ENCODE results near the gene PPM1F. TPM values are rescaled to one million over a fixed set of nuclear protein-coding genes. Genes with fewer than 3 reads are reported as not detected.

PPM1F gene
- total and polyA plus RNA-seq, 5 donors = 17.5 to 25.5 (median 20.7) TPM

DNA sequence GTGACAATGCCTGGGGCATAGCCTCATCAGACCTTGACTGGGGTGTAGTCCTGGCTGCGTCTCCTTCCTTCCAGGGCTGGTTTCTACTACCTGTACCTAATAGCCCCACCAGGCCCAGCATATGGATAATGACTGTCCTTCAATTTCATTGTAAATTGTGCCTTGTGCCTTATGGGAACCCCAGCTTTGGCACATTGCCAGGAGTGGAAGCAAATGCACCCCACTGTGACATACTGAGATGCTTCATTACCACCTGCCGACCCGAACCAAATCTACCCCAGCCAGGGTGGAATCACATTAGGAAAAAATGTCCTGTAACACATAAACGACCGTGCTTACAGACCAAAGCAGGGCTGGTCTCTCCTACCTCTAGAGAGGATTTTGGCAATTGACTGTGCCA, 22.6 kb upstream of the PPM1F start:
- intact Hi-C loops (cut with DNase I) = no loop called here

DNA sequence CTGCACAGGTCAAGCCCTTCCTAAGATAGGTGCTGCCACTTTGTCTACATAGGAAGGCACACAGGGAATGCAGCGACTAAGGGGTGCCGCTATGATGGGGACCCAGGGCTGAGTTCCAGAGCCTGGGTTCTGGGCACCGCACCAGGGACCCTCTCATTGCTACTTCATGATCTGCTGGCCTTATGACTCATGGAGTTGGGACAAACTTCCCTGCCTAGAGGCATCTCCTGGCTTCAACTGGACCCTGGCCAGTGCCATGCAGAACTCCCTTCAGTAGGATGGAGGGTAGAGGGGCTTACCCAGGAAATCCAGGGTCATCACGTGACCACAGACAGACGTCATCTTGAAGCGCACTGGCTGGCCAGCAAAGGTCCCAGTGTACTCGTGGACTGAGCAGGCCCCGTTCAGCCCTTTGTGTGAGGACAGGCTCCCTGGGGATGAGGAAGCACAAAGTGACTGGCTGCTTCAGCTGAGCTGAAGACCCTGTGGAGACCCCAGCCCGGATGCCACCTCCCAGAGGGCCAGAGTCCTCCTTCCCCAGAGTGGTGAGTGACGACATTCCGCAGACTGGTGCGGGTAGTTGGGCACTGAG, 21.5 kb upstream of the PPM1F start:
- WGBS = 89% methylated on average over 12 of the region's 12 CpGs
- Histone ChIP-seq H3K9me3 (ENCODE audit: control insufficient read depth, low read length) (no peaks in the 10 kb centered on the region), H3K4me3 (ENCODE audit: low read length) (no peak overlapping the region), H3K4me1 (ENCODE audit: control insufficient read depth, insufficient read depth, low read length) (no peaks in the 10 kb centered on the region), H3K27ac (ENCODE audit: low read length) (no peak overlapping the region), H3K27me3 (ENCODE audit: control insufficient read depth, insufficient read depth) (no peaks in the 10 kb centered on the region)
- DNase-seq (peak in 1 of 3 donors; percentile 33), ATAC-seq (no peak)
- intact Hi-C loops (cut with DNase I) = no loop called here

More for the DNA sequence above, 22.6 kb upstream of the PPM1F start:
- no peak overlapping the region for H3K4me3 ChIP-seq (ENCODE audit: low read length)
- DNase-seq (peak in 1 of 3 donors; percentile 47), ATAC-seq (no peak)
- no peaks in the 10 kb centered on the region for H3K4me1 ChIP-seq (ENCODE audit: control insufficient read depth, insufficient read depth, low read length)
- H3K9me3 ChIP-seq (ENCODE audit: control insufficient read depth, low read length) = no peaks in the 10 kb centered on the region
- WGBS = 94% methylated on average over 5 of the region's 5 CpGs
- H3K27ac ChIP-seq (ENCODE audit: low read length) = no peak overlapping the region
- H3K27me3 ChIP-seq (ENCODE audit: control insufficient read depth, insufficient read depth) = no peaks in the 10 kb centered on the region

DNA sequence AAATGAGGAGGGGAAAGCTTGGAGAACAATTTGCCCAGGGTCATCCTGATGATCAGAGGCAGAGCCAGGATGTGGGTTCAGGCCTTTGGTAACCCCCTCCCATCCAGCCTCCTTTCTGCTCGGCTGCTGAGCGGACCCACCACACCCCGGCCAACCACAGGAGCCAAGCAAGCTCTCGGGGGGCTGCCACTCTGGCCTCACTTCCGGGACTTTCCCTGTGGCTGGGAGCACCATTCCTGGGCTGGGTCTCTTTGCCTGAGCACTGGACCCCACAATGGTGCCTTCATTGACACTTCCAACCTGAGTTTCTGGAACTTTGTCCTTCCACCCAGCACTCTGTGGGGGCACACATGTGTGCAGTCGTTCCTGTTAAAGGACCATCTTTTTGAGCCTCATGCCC, 20.2 kb upstream of the PPM1F start:
- 83% methylated on average over 6 of the region's 6 CpGs for WGBS
- intact Hi-C loops (cut with DNase I) = no loop called here
- Histone ChIP-seq H3K9me3 (ENCODE audit: control insufficient read depth, low read length) (no peaks in the 10 kb centered on the region), H3K27ac (ENCODE audit: low read length) (no peak overlapping the region), H3K4me3 (ENCODE audit: low read length) (no peak overlapping the region), H3K4me1 (ENCODE audit: control insufficient read depth, insufficient read depth, low read length) (no peaks in the 10 kb centered on the region), H3K27me3 (ENCODE audit: control insufficient read depth, insufficient read depth) (no peaks in the 10 kb centered on the region)
- peak in 1 of 3 donors; percentile 26 for DNase-seq
- ATAC-seq = no peak

DNA sequence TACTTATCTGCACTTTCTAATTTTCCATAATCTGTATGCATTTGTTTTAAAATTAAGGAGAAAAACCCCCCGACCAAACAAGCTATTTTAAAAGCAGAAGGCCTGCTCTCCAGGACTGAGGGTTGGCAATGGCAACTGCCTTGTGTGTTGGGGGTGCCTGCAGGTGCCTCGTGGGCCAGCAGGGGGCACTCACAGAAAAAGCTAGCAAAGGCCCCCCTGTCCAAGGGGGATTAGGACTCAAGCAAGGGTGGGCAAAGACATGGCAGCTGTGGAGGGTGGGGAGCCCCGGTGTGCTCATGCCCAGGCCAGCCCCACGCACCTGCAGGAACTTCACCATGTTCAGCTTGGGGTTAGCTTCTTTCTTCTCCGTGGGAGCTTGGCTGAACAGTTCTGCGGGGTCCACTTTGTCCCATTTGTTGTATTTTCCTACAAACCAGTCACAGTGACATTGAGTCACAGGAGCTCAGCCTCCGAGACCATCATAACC, 19.7 kb upstream of the PPM1F start:
- no peaks in the 10 kb centered on the region for H3K27me3 ChIP-seq (ENCODE audit: control insufficient read depth, insufficient read depth)
- H3K4me3 ChIP-seq (ENCODE audit: low read length) = no peak overlapping the region
- peak in 2 of 3 donors; percentile 64 to 69 for DNase-seq
- intact Hi-C loops (cut with DNase I) = no loop called here
- H3K4me1 ChIP-seq (ENCODE audit: control insufficient read depth, insufficient read depth, low read length) = no peaks in the 10 kb centered on the region
- WGBS = 70% methylated on average over 7 of the region's 7 CpGs
- H3K9me3 ChIP-seq (ENCODE audit: control insufficient read depth, low read length) = no peaks in the 10 kb centered on the region
- no peak overlapping the region for H3K27ac ChIP-seq (ENCODE audit: low read length)
- ATAC-seq = no peak

DNA sequence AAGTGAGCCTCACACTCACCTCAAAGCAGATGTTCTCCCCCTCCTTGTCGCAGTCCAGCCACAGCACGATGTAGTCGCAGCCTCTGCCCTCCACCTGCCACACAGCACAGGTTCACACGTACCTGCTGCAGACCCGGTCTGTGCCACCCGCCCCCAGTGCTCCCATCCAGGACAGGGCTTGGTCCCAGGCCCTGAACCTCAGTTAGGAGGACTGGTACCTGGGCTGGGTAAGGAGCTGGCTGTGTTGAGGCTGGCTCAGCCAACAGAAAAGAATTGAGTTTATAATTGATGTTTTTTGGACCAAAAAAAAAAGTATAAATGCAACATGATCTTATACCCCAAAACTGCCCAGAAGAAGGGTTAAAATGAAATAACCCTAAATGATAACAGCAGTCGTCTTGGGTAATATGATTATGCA, 19.2 kb upstream of the PPM1F start:
- Histone ChIP-seq H3K4me1 (ENCODE audit: control insufficient read depth, insufficient read depth, low read length) (no peaks in the 10 kb centered on the region), H3K9me3 (ENCODE audit: control insufficient read depth, low read length) (no peaks in the 10 kb centered on the region), H3K27me3 (ENCODE audit: control insufficient read depth, insufficient read depth) (no peaks in the 10 kb centered on the region), H3K4me3 (ENCODE audit: low read length) (no peak overlapping the region), H3K27ac (ENCODE audit: low read length) (no peak overlapping the region)
- whole genome bisulfite sequencing = 88% methylated on average over 7 of the region's 7 CpGs
- ATAC-seq (no peak), DNase-seq (no peak)
- intact Hi-C loops (cut with DNase I) = no loop called here

DNA sequence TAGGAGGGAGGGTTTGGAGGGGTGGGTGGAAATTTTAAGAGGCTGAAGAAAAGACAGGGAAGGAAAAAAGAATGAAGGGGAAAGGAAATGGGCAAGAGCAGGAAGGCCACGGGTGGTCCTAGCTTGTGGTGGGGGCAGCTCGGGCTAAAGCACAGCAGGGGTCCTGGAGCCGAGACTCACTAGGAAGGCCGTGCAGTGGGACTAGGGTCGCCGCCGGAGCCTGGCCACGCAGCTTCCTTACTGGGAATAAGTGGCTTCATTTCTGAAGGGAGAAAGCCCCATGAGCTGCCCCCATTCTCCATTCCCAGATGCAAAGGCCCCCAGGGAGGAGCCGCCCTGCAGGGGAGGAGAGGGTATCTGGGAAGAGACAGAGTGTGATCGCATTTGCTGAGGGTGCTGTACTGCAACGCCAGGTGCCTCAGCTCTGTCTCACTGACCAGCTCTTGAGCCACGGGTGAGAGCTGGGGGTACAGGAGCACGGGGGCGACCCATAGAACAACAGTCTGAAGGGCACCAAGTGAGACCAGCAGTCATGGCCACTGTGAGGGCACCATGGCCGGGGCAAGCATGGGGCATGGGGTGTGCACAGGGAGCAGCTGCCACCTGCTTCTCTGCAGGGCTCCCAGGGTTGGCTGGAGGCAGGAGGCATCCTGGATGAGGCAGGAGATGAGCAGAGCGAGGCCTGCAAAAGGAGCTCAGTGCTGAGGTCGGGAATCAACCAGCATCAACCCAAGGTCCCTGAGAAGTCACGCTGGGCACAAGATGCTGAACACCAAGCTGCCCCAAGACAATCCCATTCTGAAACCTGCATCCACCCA, 18.4 kb upstream of the PPM1F start:
- H3K9me3 ChIP-seq (ENCODE audit: control insufficient read depth, low read length) = no peaks in the 10 kb centered on the region
- intact Hi-C loops (cut with DNase I) = no loop called here
- no peaks in the 10 kb centered on the region for H3K4me1 ChIP-seq (ENCODE audit: control insufficient read depth, insufficient read depth, low read length)
- H3K27ac ChIP-seq (ENCODE audit: low read length) = no peak overlapping the region
- 92% methylated on average over 18 of the region's 18 CpGs for WGBS
- no peak overlapping the region for H3K4me3 ChIP-seq (ENCODE audit: low read length)
- H3K27me3 ChIP-seq (ENCODE audit: control insufficient read depth, insufficient read depth) = no peaks in the 10 kb centered on the region
- DNase-seq (peak in 1 of 3 donors; percentile 29), ATAC-seq (no peak)

DNA sequence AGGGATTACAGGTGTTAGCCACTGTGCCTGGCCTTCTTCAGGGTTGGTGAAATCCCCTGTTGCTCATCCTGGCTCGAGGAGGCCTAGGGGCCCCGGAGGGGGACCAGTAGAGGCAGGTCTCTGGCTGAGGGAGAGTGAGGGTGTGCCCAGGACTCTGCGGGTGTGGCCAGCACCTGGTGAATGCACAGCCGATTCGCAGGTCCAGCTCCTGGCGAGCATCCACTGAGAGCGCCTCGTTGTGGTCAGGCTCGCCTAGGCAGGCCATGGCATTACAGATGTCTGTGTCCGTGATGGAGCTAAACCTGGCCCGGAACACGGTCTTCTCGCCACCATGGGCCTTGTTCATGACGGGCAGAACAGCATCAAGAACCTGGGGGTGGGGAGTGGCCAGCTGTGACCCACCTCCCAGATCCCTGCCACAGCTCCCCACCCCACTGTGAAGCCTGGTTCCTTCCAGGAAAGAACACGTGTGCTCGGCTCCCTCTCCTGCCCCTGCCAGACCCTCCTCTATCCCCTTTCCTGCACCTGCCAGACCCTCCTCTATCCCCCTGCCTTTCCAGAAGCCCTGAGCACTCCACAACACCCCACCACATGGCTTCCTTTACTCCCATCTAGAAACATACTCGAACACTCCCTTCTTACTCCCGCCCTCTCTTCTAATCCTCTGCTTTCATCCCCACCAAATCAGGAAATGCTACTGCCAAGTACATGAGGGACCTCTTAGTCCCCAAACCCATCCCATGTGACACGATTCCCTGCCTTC, 17.6 kb upstream of the PPM1F start:
- no peaks in the 10 kb centered on the region for H3K4me1 ChIP-seq (ENCODE audit: control insufficient read depth, insufficient read depth, low read length)
- WGBS = 93% methylated on average over 19 of the region's 19 CpGs
- no peaks in the 10 kb centered on the region for H3K9me3 ChIP-seq (ENCODE audit: control insufficient read depth, low read length)
- H3K27me3 ChIP-seq (ENCODE audit: control insufficient read depth, insufficient read depth) = no peaks in the 10 kb centered on the region
- no peak for ATAC-seq
- DNase-seq = peak in 1 of 3 donors; percentile 21
- no peak overlapping the region for H3K27ac ChIP-seq (ENCODE audit: low read length)
- intact Hi-C loops (cut with DNase I) = no loop called here
- H3K4me3 ChIP-seq (ENCODE audit: low read length) = no peak overlapping the region

DNA sequence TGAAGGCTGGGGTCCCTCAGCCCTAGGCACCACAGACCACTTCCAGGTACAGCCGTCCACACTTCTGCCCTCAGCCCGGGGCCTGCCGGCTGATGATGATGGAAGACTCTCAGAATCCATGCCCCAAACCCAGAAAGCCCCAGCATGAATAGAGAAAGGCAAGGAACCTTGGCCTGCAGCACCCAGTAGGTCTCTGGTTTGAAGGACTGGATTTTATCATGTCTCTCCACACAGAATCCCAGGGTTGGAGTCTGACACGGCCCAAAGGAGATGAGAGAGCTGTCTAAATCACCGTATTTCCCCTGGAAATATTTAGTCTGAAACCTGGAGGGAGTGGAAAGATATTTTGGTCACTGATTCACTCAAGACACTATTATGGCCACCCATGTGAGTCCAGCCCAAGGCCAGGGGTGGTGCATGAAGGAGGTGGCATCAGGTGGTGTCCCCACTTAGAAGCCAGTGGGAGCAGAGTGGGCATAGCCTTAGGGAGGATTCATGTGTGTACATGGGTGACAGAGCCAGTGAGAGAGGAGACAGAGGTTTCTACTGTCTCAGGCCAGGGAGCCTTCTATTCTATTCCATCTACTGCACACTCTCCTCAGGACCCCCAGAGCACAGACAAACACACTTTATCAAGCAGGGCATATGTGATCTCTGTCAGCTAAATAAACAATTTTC, 15.9 kb upstream of the PPM1F start:
- 96% methylated on average over 5 of the region's 5 CpGs for WGBS
- DNase-seq (no peak), ATAC-seq (no peak)
- intact Hi-C loops (cut with DNase I) = no loop called here
- no peaks in the 10 kb centered on the region for H3K27me3 ChIP-seq (ENCODE audit: control insufficient read depth, insufficient read depth)
- H3K27ac ChIP-seq (ENCODE audit: low read length) = no peak overlapping the region
- H3K9me3 ChIP-seq (ENCODE audit: control insufficient read depth, low read length) = no peaks in the 10 kb centered on the region
- no peaks in the 10 kb centered on the region for H3K4me1 ChIP-seq (ENCODE audit: control insufficient read depth, insufficient read depth, low read length)
- no peak overlapping the region for H3K4me3 ChIP-seq (ENCODE audit: low read length)

DNA sequence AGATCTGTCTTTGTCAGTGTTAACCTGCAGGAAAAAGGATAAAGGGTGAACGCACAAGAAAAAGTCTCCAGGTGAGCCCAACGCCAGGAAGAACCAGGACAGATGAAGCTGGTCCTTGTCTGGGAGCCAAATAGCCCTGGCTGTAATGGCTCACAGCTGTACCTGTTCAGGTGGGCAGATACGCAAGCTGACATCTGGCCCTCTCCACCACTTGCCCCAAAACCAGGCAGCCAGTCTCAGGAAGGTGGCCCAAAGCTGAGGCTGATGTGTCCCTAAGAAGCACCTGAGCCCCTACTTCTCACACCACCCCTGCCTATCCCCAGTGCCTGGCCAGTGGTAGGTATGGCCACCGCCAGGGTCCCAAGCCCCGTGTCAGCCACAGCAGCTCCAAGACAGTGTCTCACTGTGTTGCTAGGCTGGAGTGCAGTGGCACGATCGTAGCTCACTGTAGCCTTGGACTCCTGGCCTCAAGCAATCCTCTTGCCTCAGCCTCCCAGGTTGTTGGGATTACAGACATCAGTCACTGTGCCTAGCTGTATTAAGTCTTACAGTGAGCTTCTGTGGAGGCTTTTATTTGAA, 15.1 kb upstream of the PPM1F start:
- Histone ChIP-seq H3K4me3 (ENCODE audit: low read length) (no peak overlapping the region), H3K27ac (ENCODE audit: low read length) (no peak overlapping the region), H3K9me3 (ENCODE audit: control insufficient read depth, low read length) (no peaks in the 10 kb centered on the region), H3K4me1 (ENCODE audit: control insufficient read depth, insufficient read depth, low read length) (no peaks in the 10 kb centered on the region), H3K27me3 (ENCODE audit: control insufficient read depth, insufficient read depth) (no peaks in the 10 kb centered on the region)
- WGBS = 96% methylated on average over 7 of the region's 7 CpGs
- intact Hi-C loops (cut with DNase I) = no loop called here
- ATAC-seq = no peak
- no peak for DNase-seq

DNA sequence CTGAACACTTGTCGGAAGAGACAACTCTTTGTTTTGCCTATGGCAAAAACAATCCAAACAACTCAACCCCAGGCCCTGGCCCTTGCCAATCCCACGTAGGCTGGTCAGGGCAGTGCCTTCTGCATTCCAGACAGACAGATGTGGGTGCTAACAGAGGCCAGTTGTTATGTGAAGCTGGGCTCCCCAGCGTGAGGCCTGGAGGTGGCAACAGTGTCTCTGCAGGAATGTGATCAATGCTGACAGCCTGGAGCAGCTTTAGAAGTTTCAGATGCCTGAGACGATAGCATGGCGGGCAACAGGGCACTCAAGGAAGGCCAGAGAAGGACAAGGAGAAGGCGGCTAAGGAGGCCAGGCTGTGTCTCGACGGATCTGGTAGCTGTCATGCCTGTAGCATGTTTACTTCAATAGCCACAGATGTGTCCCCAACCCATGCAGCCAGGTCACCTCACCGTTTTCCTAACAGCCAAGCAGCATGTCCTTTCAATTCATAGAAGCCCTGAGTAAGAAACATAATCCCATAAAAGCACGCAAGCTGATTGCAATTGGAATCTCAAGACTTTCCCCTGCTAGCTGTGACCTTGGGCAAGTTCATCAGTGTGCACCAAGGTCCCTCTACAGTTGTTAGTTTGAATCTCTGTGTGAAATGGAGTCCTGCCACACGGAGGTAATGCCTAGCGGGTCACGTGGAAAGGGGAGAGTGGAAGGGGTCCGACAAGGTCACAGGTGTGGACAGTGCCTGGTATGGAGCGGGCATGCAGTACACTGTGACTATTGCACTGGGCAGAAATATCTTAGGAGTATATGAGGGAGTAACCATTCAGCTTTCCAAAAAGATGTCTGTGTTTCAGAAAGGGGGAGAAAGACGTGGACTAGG, 14.2 kb upstream of the PPM1F start:
- H3K4me3 ChIP-seq (ENCODE audit: low read length) = no peak overlapping the region
- H3K4me1 ChIP-seq (ENCODE audit: control insufficient read depth, insufficient read depth, low read length) = no peaks in the 10 kb centered on the region
- no peak for DNase-seq
- H3K9me3 ChIP-seq (ENCODE audit: control insufficient read depth, low read length) = no peaks in the 10 kb centered on the region
- no peaks in the 10 kb centered on the region for H3K27me3 ChIP-seq (ENCODE audit: control insufficient read depth, insufficient read depth)
- intact Hi-C loops (cut with DNase I) = no loop called here
- 85% methylated on average over 16 of the region's 16 CpGs for WGBS
- H3K27ac ChIP-seq (ENCODE audit: low read length) = no peak overlapping the region
- ATAC-seq = no peak

Data from right cardiac atrium (tissue), 5 donors.